Measurements from ENCODE around the gene TMEM143. TPM values are rescaled to one million over a fixed set of nuclear protein-coding genes. Genes with fewer than 3 reads are reported as not detected.

TMEM143 gene
- total RNA-seq, 1 experiment from 2014 or later, result 15.2 TPM

GRCh38 chr19:48290771-48291488 is 72.8 kb downstream of the TMEM143 start:
- peaks cover 14 to 30% (median 27%) of the 10 kb centered on the region in 3 experiments for H3K36me3 Mint-ChIP-seq (ENCODE audit: insufficient read depth in 1 of 3, low read depth in 3 of 3)

More at GRCh38 chr19:48290771-48291488, 72.8 kb downstream of the TMEM143 start:
- no peaks in the 10 kb centered on the region for H3K79me1 ChIP-seq (ENCODE audit: insufficient read depth, low read depth, low read length, poor library complexity, severe bottlenecking)
- peak; percentile 88 for DNase-seq
- H2BK20ac ChIP-seq (ENCODE audit: low read depth, low read length, poor library complexity, severe bottlenecking), result no peak overlapping the region
- no peak overlapping the region for H2AFZ ChIP-seq (ENCODE audit: low read length)
- H3K27ac Mint-ChIP-seq, result peak overlapping the region; percentile 62 to 90 (median 89); a peak in 5 of 7 replicates
- no peak overlapping the region for H4K8ac ChIP-seq (replicated peaks; ENCODE audit: insufficient read length, low read depth, low read length)
- H3K27me3 ChIP-seq (ENCODE audit: insufficient read depth, low read length), result no peaks in the 10 kb centered on the region
- H3K23ac ChIP-seq (ENCODE audit: insufficient read length, low read depth, low read length), result no peak overlapping the region
- peak overlapping the region; percentile 69 for H3K18ac ChIP-seq (ENCODE audit: insufficient read length, low read depth, low read length)
- H4K5ac ChIP-seq (ENCODE audit: insufficient read length, low read depth, low read length), result no peak overlapping the region
- no peak overlapping the region for H3K4ac ChIP-seq (ENCODE audit: low read depth, low read length)
- no CpG with 5 or more reads among the region's 45 CpGs for WGBS (ENCODE audit: extremely low coverage, insufficient read length, low lambda C conversion rate)
- H3K4me1 Mint-ChIP-seq, result peaks cover 16 to 19% of the 10 kb centered on the region in 2 experiments
- H3K4me1 ChIP-seq (ENCODE audit: insufficient read depth, low read length), result no peaks in the 10 kb centered on the region; the same call in 1 of the 2 replicates
- TF ChIP-seq, protein P1, sequence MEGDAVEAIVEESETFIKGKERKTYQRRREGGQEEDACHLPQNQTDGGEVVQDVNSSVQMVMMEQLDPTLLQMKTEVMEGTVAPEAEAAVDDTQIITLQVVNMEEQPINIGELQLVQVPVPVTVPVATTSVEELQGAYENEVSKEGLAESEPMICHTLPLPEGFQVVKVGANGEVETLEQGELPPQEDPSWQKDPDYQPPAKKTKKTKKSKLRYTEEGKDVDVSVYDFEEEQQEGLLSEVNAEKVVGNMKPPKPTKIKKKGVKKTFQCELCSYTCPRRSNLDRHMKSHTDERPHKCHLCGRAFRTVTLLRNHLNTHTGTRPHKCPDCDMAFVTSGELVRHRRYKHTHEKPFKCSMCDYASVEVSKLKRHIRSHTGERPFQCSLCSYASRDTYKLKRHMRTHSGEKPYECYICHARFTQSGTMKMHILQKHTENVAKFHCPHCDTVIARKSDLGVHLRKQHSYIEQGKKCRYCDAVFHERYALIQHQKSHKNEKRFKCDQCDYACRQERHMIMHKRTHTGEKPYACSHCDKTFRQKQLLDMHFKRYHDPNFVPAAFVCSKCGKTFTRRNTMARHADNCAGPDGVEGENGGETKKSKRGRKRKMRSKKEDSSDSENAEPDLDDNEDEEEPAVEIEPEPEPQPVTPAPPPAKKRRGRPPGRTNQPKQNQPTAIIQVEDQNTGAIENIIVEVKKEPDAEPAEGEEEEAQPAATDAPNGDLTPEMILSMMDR (conservative IDR thresholded peaks at IDR 0.05), result peak; percentile 99
- H4K91ac ChIP-seq (ENCODE audit: insufficient read length, low read depth, low read length), result no peak overlapping the region
- peak overlapping the region; percentile 16 for H3K9ac ChIP-seq (ENCODE audit: extremely low read depth, insufficient read length, low read length)
- no peak overlapping the region for H2BK12ac ChIP-seq (ENCODE audit: insufficient read length, low read depth, low read length)
- H3K9me3 ChIP-seq (ENCODE audit: control insufficient read depth, low read depth, low read length), result peaks cover 4% of the 10 kb centered on the region
- no peak overlapping the region for H3K27ac ChIP-seq (ENCODE audit: insufficient read length, low read depth, low read length)
- H3K27me3 Mint-ChIP-seq (ENCODE audit: low read depth), result no peaks in the 10 kb centered on the region
- peaks cover 0 to 6% of the 10 kb centered on the region in 2 experiments; a peak in 2 of 5 replicates for H3K9me3 Mint-ChIP-seq
- no peak overlapping the region for H2BK15ac ChIP-seq (ENCODE audit: low read depth, low read length)
- H3K56ac ChIP-seq (ENCODE audit: insufficient read length, low read depth, low read length), result no peak overlapping the region
- no peak overlapping the region for H2AK5ac ChIP-seq (ENCODE audit: insufficient read length, low read length)
- H3K79me2 ChIP-seq (ENCODE audit: insufficient read depth, low read length), result no peaks in the 10 kb centered on the region
- peak overlapping the region; percentile 96 for H3K4me2 ChIP-seq (ENCODE audit: insufficient read depth, insufficient read length, low read length)
- no peak overlapping the region for H2BK5ac ChIP-seq (ENCODE audit: insufficient read length, low read length)
- peak overlapping the region; percentile 92 for H3K14ac ChIP-seq (ENCODE audit: insufficient read depth, low read length)
- H4K20me1 ChIP-seq (ENCODE audit: control insufficient read depth, insufficient read depth, insufficient read length), result no peaks in the 10 kb centered on the region
- peaks cover 6% of the 10 kb centered on the region for H3K23me2 ChIP-seq (ENCODE audit: insufficient read length, low read depth, low read length, poor library complexity, severe bottlenecking)
- no peak overlapping the region for H2BK120ac ChIP-seq (ENCODE audit: low read depth, low read length, poor library complexity, severe bottlenecking)
- H3T11ph ChIP-seq (ENCODE audit: low read length), result no peak overlapping the region
- peak overlapping the region; percentile 61 to 83 for H3K4me3 Mint-ChIP-seq
